Cardiac fibroblast (primary cell): ENCODE results near the gene CRIP1.

Source experiments
- DNase-seq, 2 donors: peaks; one replicate each; pipeline versions ENCODE4 v3.0.0 to v3.0.0-alpha.2; 2010; ENCODE audit warnings: low read depth in 2 of 2
- H3K4me3 ChIP-seq, 2 donors: replicated peaks in 1 of 2; 1 replicate in 1 of 2; 2 replicates in 1 of 2; pipeline ENCODE4 v1.5.1; 2011; ENCODE audit warnings: low read depth in 2 of 2, low read length in 2 of 2, mild to moderate bottlenecking in 2 of 2, moderate library complexity in 1 of 2
- TF ChIP-seq, protein P1 (sequence below): IDR thresholded peaks from one replicate; pipeline ENCODE4 v1.5.1; 2011; ENCODE audit warnings: low read depth, mild to moderate bottlenecking, low read length, inconsistent platforms

Gene CRIP1

DNA sequence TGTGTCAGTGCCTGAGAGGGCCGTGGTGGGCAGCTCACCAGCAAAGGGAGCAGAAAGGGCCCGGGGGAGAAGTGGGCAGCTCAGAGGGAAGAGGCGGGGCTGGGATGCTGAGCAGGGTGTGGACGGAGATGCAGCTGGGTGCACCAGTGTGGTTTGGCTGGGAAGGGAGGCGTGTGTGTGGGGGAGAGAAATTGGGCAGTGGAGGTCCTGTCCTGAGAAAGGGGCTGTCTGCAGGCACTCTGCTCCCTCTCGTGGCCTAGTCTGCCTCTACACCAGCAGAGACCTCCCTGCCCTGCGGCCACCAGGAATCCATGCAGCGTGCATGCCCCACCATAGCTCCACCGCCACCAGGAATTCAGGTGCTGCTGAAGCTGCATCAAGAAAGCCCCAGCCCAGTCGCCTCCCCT is 46.1 kb downstream of the CRIP1 start:
- no peak overlapping the region for H3K4me3 ChIP-seq
- TF ChIP-seq, protein P1, sequence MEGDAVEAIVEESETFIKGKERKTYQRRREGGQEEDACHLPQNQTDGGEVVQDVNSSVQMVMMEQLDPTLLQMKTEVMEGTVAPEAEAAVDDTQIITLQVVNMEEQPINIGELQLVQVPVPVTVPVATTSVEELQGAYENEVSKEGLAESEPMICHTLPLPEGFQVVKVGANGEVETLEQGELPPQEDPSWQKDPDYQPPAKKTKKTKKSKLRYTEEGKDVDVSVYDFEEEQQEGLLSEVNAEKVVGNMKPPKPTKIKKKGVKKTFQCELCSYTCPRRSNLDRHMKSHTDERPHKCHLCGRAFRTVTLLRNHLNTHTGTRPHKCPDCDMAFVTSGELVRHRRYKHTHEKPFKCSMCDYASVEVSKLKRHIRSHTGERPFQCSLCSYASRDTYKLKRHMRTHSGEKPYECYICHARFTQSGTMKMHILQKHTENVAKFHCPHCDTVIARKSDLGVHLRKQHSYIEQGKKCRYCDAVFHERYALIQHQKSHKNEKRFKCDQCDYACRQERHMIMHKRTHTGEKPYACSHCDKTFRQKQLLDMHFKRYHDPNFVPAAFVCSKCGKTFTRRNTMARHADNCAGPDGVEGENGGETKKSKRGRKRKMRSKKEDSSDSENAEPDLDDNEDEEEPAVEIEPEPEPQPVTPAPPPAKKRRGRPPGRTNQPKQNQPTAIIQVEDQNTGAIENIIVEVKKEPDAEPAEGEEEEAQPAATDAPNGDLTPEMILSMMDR = peak; percentile 54
- DNase-seq = peak; percentile 26 to 42

DNA sequence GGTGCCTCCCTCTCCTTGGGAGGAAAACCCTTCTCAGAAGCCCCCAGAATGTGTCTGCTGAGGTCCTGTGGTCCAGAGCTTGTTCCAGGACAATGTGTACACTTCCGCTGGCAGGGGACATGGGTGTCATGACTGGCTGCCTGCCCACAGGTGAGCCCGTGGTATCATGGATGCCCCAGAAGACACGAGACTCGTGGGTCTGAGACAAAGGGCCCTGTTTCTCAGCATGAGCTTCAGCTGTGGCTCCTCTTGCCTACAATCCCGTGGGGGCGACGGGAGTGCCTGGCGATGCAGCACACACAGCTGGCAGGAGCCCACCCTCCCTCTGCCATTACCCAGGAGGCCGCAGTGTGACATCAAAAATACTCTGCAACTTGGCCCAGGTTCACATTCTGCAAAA is 46.7 kb downstream of the CRIP1 start:
- DNase-seq = no peak
- no peak overlapping the region for H3K4me3 ChIP-seq
- TF ChIP-seq, protein P1 = no peak

DNA sequence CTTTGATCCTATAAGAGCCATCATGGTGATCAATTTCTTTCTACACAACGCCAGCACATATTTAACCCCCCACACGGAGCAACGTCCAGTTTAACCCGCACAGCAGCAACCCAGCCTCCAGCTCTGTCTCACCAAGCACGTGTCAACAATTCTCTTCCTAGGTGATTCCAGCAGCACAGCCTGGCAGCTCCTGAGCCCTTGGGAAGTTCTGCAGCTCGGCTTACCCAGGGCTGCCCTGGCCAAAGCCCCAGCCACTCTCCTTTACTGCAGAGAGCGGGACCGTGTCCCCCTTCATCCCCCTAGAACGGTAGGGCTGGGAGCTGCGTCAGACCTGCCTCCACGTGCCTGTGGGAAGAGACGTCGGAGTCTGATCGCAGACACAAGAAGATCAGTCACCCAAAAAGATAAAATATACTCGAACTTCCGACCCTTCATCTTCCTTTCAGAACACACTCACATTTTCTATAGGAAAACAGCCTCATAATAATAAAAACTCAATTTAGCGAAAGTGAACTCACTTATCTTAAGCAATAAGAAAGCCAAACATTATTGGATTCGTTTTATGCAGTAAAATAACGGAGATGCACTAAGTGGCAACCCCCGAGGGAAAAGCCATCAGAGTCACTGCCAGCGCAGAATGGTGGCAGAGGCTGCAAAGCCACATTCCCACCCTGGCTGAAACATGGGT is 47.3 kb downstream of the CRIP1 start:
- TF ChIP-seq, protein P1 = no peak
- no peak overlapping the region for H3K4me3 ChIP-seq
- DNase-seq = no peak

DNA sequence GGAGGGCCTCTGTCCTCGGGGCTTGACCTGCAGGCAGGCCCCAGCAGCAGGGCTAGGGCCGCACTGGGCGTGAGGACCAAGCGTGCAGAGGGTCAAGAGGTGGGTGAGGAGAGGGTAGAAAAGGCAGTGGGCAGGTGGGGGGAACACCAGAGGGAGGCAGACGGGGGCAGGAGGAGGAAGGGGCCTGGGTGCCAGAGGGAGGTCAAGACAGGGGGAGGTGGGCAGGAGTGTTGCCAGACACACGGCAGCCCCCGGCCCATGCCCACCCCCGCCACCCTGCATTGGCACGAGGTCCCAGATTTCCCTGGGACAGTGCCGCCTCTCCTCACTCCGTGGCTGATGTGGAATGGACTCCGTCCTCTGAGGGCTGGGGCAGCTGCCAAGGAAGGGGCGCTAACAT is 47.9 kb downstream of the CRIP1 start:
- H3K4me3 ChIP-seq = no peak overlapping the region
- TF ChIP-seq, protein P1 = no peak
- DNase-seq = no peak

DNA sequence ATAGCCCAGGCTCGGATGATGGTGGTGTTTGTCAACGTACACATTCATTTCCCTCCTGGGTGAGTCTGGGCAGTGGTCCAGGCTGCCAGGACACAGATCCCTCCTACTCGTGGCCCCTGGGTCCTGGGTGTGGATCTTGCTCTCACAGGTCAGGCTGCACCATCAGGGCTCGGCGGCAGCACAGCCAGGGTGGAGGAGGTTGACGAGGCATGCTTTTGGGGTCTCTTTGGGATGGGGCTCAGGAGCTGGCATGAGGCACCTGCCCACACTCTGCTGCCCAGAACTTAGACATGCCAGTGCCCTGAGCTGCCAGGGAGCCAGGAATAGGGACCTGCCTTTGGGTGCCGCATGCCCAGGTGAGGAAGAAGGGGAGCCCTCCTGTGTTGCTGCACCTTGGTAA is 49.4 kb downstream of the CRIP1 start:
- H3K4me3 ChIP-seq = no peak overlapping the region
- no peak for DNase-seq
- TF ChIP-seq, protein P1 = no peak

DNA sequence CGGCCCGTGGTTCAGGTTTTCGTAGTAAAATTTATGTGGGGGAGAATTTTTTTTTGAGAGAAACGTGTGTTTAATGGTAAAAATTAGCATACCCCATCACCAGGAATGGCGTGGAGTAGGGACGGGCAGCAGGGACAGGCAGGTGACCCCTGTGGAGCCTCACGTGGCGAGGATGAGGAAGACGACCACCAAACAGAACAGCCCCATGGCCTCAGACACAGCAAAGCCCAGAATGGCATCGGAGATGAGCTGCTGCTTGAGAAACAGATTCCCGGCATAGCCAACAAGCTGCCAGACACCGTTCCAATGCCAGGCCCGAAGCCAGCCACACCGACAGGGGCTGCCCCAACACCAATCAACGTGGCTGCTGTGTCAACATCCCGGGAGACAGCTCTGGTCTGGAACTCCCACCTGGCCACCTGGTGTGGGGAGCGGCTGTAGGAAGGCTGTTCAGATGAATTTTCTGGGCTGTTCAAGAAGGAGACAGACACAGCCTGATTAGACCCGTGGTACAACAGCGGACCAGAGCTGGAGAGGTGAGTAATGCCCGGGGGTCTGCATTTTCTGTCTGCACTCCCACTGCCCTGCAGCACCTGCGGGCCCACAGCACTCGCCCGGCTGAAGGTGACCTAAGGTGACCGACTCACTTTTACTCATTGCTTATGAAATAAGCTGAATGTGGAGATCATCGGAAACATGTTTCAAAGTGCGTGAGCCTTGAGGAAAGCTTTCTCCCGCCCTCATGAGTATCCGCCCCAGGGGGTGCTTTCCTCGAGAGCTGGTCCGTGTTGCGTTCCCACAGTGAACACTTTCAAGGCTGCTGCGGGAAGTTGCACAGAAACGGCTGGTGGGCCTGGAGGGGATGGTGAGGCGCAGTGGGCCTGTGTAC is 50.2 kb downstream of the CRIP1 start:
- no peak for DNase-seq
- H3K4me3 ChIP-seq = no peak overlapping the region
- TF ChIP-seq, protein P1 = no peak
